ENCODE results near the gene KLHL13. TPM values are rescaled to one million over a fixed set of nuclear protein-coding genes. Genes with fewer than 3 reads are reported as not detected.
"Not testable (repeated sequence)": the region's sequence is repeated elsewhere in the genome, so short reads cannot be mapped to it uniquely, and the experiment has no call there.

The KLHL13 gene
- polyA plus RNA-seq, 2 donors: 1.6 to 3.0 TPM

DNA sequence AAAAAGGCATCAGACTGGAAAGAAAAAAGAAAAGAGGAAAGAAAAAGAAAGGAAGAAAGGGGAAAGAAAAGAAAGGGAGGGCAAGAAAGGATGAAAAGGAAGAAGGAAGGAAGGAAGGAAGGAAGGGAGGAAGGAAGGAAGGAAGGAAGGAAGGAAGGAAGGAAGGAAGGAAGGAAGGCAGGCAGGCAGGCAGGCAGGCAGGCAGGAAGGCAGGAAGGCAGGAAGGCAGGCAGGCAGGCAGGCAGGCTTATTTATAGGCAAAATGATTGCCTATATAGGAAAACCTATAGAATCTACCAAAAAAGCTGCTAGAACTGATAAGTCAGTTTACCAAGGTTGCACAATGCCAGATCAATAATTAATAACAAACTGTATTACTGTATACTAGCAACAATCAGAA is 186.5 kb downstream of the KLHL13 start:
- H3K27me3 ChIP-seq (ENCODE audit: control insufficient read depth in 1 of 2, insufficient read depth in 2 of 2, low read length in 2 of 2); H3K36me3 ChIP-seq (ENCODE audit: control insufficient read depth in 2 of 2, insufficient read depth in 2 of 2, low read length in 1 of 2); H3K4me3 ChIP-seq (ENCODE audit: low read depth in 1 of 2, low read length in 2 of 2); H3K9me3 ChIP-seq (ENCODE audit: control insufficient read depth in 2 of 2, insufficient read depth in 1 of 2, low read depth in 1 of 2, low read length in 1 of 2); H3K27ac ChIP-seq (ENCODE audit: low read depth in 2 of 2, low read length in 1 of 2); H3K4me1 ChIP-seq (ENCODE audit: control insufficient read depth in 2 of 2, insufficient read depth in 2 of 2, low read length in 1 of 2): not testable (repeated sequence)

DNA sequence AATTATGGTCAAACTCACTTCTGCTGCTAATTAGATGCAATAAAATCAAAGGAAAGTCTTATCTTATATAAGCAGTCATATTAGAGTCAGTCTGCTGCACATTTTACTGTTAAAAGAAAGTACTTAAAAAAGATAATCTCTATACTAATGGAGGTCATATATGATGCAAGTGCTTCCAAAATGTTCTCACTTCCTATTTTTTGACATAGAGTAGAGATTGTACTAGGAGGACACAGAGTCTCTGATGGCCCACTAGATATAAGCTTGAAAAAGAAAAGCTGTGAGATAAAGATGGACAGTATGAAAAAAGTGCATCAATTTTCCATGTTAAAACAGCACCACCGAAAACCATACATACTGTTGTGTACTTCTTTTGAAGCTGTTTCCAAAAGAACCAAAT is 196.9 kb downstream of the KLHL13 start:
- no peaks in the 10 kb centered on the region for H3K9me3 ChIP-seq (ENCODE audit: control insufficient read depth in 2 of 2, insufficient read depth in 1 of 2, low read depth in 1 of 2, low read length in 1 of 2)
- no peak overlapping the region for H3K4me3 ChIP-seq (ENCODE audit: low read depth in 1 of 2, low read length in 2 of 2)
- H3K36me3 ChIP-seq (ENCODE audit: control insufficient read depth in 2 of 2, insufficient read depth in 2 of 2, low read length in 1 of 2): no peaks in the 10 kb centered on the region
- H3K4me1 ChIP-seq (ENCODE audit: control insufficient read depth in 2 of 2, insufficient read depth in 2 of 2, low read length in 1 of 2): no peaks in the 10 kb centered on the region
- no peak overlapping the region for H3K27ac ChIP-seq (ENCODE audit: low read depth in 2 of 2, low read length in 1 of 2)
- H3K27me3 ChIP-seq (ENCODE audit: control insufficient read depth in 1 of 2, insufficient read depth in 2 of 2, low read length in 2 of 2): no peaks in the 10 kb centered on the region
- WGBS, 2 donors: 82 to 89% methylated on average over 1 of the region's 1 CpG

GRCh38 chrX:117910216-117910615 is 206.4 kb downstream of the KLHL13 start:
- Histone ChIP-seq H3K4me1 (ENCODE audit: control insufficient read depth in 2 of 2, insufficient read depth in 2 of 2, low read length in 1 of 2) (no peaks in the 10 kb centered on the region), H3K36me3 (ENCODE audit: control insufficient read depth in 2 of 2, insufficient read depth in 2 of 2, low read length in 1 of 2) (no peaks in the 10 kb centered on the region), H3K4me3 (ENCODE audit: low read depth in 1 of 2, low read length in 2 of 2) (no peak overlapping the region), H3K27ac (ENCODE audit: low read depth in 2 of 2, low read length in 1 of 2) (no peak overlapping the region), H3K27me3 (ENCODE audit: control insufficient read depth in 1 of 2, insufficient read depth in 2 of 2, low read length in 2 of 2) (no peaks in the 10 kb centered on the region), H3K9me3 (ENCODE audit: control insufficient read depth in 2 of 2, insufficient read depth in 1 of 2, low read depth in 1 of 2, low read length in 1 of 2) (no peaks in the 10 kb centered on the region)
- WGBS, 2 donors: 67 to 89% methylated on average over 1 of the region's 1 CpG

GRCh38 chrX:117898226-117898625 is 218.4 kb downstream of the KLHL13 start:
- 53 to 68% methylated on average over 1 of the region's 1 CpG for WGBS, 2 donors
- no peak overlapping the region for H3K4me3 ChIP-seq (ENCODE audit: low read depth in 1 of 2, low read length in 2 of 2)
- no peak overlapping the region for H3K27ac ChIP-seq (ENCODE audit: low read depth in 2 of 2, low read length in 1 of 2)
- H3K27me3 ChIP-seq (ENCODE audit: control insufficient read depth in 1 of 2, insufficient read depth in 2 of 2, low read length in 2 of 2): no peaks in the 10 kb centered on the region
- H3K36me3 ChIP-seq (ENCODE audit: control insufficient read depth in 2 of 2, insufficient read depth in 2 of 2, low read length in 1 of 2): no peaks in the 10 kb centered on the region
- H3K9me3 ChIP-seq (ENCODE audit: control insufficient read depth in 2 of 2, insufficient read depth in 1 of 2, low read depth in 1 of 2, low read length in 1 of 2): no peaks in the 10 kb centered on the region
- H3K4me1 ChIP-seq (ENCODE audit: control insufficient read depth in 2 of 2, insufficient read depth in 2 of 2, low read length in 1 of 2): no peaks in the 10 kb centered on the region

DNA sequence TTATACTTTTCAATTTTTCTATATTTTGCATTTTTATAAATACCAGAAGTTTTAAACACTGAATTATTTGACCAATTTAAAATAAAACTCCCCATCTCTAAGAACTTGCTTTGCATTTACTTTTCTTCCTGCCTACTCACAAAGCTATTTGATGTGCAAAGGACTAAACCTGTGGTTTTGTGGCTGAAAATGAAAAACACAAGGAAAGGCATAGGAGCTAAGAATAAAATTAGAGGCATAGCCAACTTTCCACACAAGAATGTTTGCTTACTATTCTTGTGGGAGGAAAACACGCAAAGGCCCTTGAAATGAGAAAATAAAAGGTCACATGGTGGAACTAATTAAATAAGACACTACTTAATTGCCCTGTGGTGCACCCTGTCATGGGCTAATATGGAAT is 221.2 kb downstream of the KLHL13 start:
- no peak overlapping the region for H3K4me3 ChIP-seq (ENCODE audit: low read depth in 1 of 2, low read length in 2 of 2)
- no peaks in the 10 kb centered on the region for H3K27me3 ChIP-seq (ENCODE audit: control insufficient read depth in 1 of 2, insufficient read depth in 2 of 2, low read length in 2 of 2)
- H3K9me3 ChIP-seq (ENCODE audit: control insufficient read depth in 2 of 2, insufficient read depth in 1 of 2, low read depth in 1 of 2, low read length in 1 of 2): no peaks in the 10 kb centered on the region
- H3K36me3 ChIP-seq (ENCODE audit: control insufficient read depth in 2 of 2, insufficient read depth in 2 of 2, low read length in 1 of 2): no peaks in the 10 kb centered on the region
- H3K27ac ChIP-seq (ENCODE audit: low read depth in 2 of 2, low read length in 1 of 2): no peak overlapping the region
- H3K4me1 ChIP-seq (ENCODE audit: control insufficient read depth in 2 of 2, insufficient read depth in 2 of 2, low read length in 1 of 2): no peaks in the 10 kb centered on the region
- 35 to 49% methylated on average over 1 of the region's 1 CpG for WGBS, 2 donors

GRCh38 chrX:117892469-117892868 is 224.1 kb downstream of the KLHL13 start:
- 76 to 78% methylated on average over 1 of the region's 1 CpG for WGBS, 2 donors
- no peaks in the 10 kb centered on the region for H3K27me3 ChIP-seq (ENCODE audit: control insufficient read depth in 1 of 2, insufficient read depth in 2 of 2, low read length in 2 of 2)
- no peaks in the 10 kb centered on the region for H3K9me3 ChIP-seq (ENCODE audit: control insufficient read depth in 2 of 2, insufficient read depth in 1 of 2, low read depth in 1 of 2, low read length in 1 of 2)
- no peaks in the 10 kb centered on the region for H3K36me3 ChIP-seq (ENCODE audit: control insufficient read depth in 2 of 2, insufficient read depth in 2 of 2, low read length in 1 of 2)
- no peak overlapping the region for H3K27ac ChIP-seq (ENCODE audit: low read depth in 2 of 2, low read length in 1 of 2)
- no peaks in the 10 kb centered on the region for H3K4me1 ChIP-seq (ENCODE audit: control insufficient read depth in 2 of 2, insufficient read depth in 2 of 2, low read length in 1 of 2)
- H3K4me3 ChIP-seq (ENCODE audit: low read depth in 1 of 2, low read length in 2 of 2): no peak overlapping the region

- Histone ChIP-seq H3K36me3 (ENCODE audit: control insufficient read depth in 2 of 2, insufficient read depth in 2 of 2, low read length in 1 of 2) (no peaks in the 10 kb centered on the region), H3K27me3 (ENCODE audit: control insufficient read depth in 1 of 2, insufficient read depth in 2 of 2, low read length in 2 of 2) (no peaks in the 10 kb centered on the region), H3K4me1 (ENCODE audit: control insufficient read depth in 2 of 2, insufficient read depth in 2 of 2, low read length in 1 of 2) (no peaks in the 10 kb centered on the region), H3K9me3 (ENCODE audit: control insufficient read depth in 2 of 2, insufficient read depth in 1 of 2, low read depth in 1 of 2, low read length in 1 of 2) (no peaks in the 10 kb centered on the region), H3K4me3 (ENCODE audit: low read depth in 1 of 2, low read length in 2 of 2) (no peak overlapping the region), H3K27ac (ENCODE audit: low read depth in 2 of 2, low read length in 1 of 2) (no peak overlapping the region)
- WGBS, 2 donors: 67 to 83% methylated on average over 1 of the region's 1 CpG
These were observed 244.8 kb downstream of the KLHL13 start for GRCh38 chrX:117871796-117872195.

GRCh38 chrX:117860517-117860916 is 256.1 kb downstream of the KLHL13 start:
- 67 to 90% methylated on average over 1 of the region's 1 CpG for WGBS, 2 donors

GRCh38 chrX:117854806-117855205 is 261.8 kb downstream of the KLHL13 start:
- Histone ChIP-seq H3K4me3 (ENCODE audit: low read depth in 1 of 2, low read length in 2 of 2) (no peak overlapping the region), H3K27me3 (ENCODE audit: control insufficient read depth in 1 of 2, insufficient read depth in 2 of 2, low read length in 2 of 2) (no peaks in the 10 kb centered on the region), H3K9me3 (ENCODE audit: control insufficient read depth in 2 of 2, insufficient read depth in 1 of 2, low read depth in 1 of 2, low read length in 1 of 2) (no peaks in the 10 kb centered on the region), H3K27ac (ENCODE audit: low read depth in 2 of 2, low read length in 1 of 2) (no peak overlapping the region), H3K4me1 (ENCODE audit: control insufficient read depth in 2 of 2, insufficient read depth in 2 of 2, low read length in 1 of 2) (no peaks in the 10 kb centered on the region), H3K36me3 (ENCODE audit: control insufficient read depth in 2 of 2, insufficient read depth in 2 of 2, low read length in 1 of 2) (no peaks in the 10 kb centered on the region)
- WGBS, 2 donors: 39 to 75% methylated on average over 2 of the region's 2 CpGs

More at GRCh38 chrX:117860517-117860916, 256.1 kb downstream of the KLHL13 start:
- Histone ChIP-seq H3K4me3 (ENCODE audit: low read depth in 1 of 2, low read length in 2 of 2) (no peak overlapping the region), H3K27me3 (ENCODE audit: control insufficient read depth in 1 of 2, insufficient read depth in 2 of 2, low read length in 2 of 2) (no peaks in the 10 kb centered on the region), H3K36me3 (ENCODE audit: control insufficient read depth in 2 of 2, insufficient read depth in 2 of 2, low read length in 1 of 2) (no peaks in the 10 kb centered on the region), H3K4me1 (ENCODE audit: control insufficient read depth in 2 of 2, insufficient read depth in 2 of 2, low read length in 1 of 2) (no peaks in the 10 kb centered on the region), H3K9me3 (ENCODE audit: control insufficient read depth in 2 of 2, insufficient read depth in 1 of 2, low read depth in 1 of 2, low read length in 1 of 2) (no peaks in the 10 kb centered on the region), H3K27ac (ENCODE audit: low read depth in 2 of 2, low read length in 1 of 2) (no peak overlapping the region)

GRCh38 chrX:117851025-117851424 is 265.6 kb downstream of the KLHL13 start:
- Histone ChIP-seq H3K36me3 (ENCODE audit: control insufficient read depth in 2 of 2, insufficient read depth in 2 of 2, low read length in 1 of 2) (no peaks in the 10 kb centered on the region), H3K27me3 (ENCODE audit: control insufficient read depth in 1 of 2, insufficient read depth in 2 of 2, low read length in 2 of 2) (no peaks in the 10 kb centered on the region), H3K4me1 (ENCODE audit: control insufficient read depth in 2 of 2, insufficient read depth in 2 of 2, low read length in 1 of 2) (no peaks in the 10 kb centered on the region), H3K9me3 (ENCODE audit: control insufficient read depth in 2 of 2, insufficient read depth in 1 of 2, low read depth in 1 of 2, low read length in 1 of 2) (no peaks in the 10 kb centered on the region), H3K27ac (ENCODE audit: low read depth in 2 of 2, low read length in 1 of 2) (no peak overlapping the region), H3K4me3 (ENCODE audit: low read depth in 1 of 2, low read length in 2 of 2) (no peak overlapping the region)
- 84 to 85% methylated on average over 2 of the region's 2 CpGs for WGBS, 2 donors

Measured in esophagus (tissue), 2 donors.